ENCODE data around the gene FAAH. TPM values are rescaled to one million over a fixed set of nuclear protein-coding genes. Genes with fewer than 3 reads are reported as not detected.

Gene FAAH
- total RNA-seq, 2 donors from 2014 or later, result 6.3 to 10.5 TPM

DNA sequence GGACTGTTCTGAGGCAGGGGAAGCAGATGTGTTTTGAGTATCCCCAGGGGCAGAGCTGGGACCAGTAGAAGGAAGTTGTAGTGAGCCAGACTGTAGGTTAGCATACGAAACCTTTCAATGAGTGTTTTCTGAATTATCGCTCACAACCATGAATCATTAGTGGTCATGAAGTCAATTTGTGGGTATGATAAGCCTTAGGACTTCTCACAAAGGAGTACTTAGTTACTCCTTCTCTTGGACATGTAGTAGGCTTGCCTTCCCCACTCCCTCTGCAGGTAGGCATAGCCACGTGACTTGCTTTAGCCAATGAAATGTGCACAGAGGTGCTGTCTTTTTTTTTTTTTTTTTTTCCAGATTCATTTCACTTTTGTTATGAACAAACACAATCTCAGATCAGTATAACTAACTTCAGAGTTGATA, 23.9 kb upstream of the FAAH start:
- Histone ChIP-seq H3K4me3 (no peak overlapping the region), H3K4me1 (no peaks in the 10 kb centered on the region), H3K9me3 (no peaks in the 10 kb centered on the region), H3K36me3 (peaks cover 14% of the 10 kb centered on the region), H3K27me3 (no peaks in the 10 kb centered on the region), H3K27ac (no peak overlapping the region)
- no peak for DNase-seq (ENCODE audit: low spot score)
- TF ChIP-seq, protein P1, sequence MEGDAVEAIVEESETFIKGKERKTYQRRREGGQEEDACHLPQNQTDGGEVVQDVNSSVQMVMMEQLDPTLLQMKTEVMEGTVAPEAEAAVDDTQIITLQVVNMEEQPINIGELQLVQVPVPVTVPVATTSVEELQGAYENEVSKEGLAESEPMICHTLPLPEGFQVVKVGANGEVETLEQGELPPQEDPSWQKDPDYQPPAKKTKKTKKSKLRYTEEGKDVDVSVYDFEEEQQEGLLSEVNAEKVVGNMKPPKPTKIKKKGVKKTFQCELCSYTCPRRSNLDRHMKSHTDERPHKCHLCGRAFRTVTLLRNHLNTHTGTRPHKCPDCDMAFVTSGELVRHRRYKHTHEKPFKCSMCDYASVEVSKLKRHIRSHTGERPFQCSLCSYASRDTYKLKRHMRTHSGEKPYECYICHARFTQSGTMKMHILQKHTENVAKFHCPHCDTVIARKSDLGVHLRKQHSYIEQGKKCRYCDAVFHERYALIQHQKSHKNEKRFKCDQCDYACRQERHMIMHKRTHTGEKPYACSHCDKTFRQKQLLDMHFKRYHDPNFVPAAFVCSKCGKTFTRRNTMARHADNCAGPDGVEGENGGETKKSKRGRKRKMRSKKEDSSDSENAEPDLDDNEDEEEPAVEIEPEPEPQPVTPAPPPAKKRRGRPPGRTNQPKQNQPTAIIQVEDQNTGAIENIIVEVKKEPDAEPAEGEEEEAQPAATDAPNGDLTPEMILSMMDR (IDR thresholded peaks at IDR 0.05), result no peak

DNA sequence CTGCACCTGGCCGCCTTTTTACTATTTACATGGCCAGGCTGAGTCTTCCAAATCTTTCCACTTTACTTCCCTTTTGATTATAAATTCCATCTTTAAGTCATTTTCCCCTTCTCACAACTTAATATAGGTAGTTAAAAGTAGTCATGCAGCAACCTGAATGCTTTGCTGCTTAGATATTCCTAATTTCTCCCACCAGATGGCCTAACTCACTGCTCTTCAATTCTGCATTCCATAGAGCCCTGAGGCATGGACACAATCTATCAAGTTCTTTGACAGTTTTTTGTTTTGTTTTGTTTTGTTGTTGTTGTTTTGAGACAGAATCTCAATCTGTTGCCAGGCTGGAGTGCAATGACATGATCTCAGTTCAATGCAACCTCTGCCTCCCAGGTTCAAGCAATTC, 21.7 kb upstream of the FAAH start:
- no peak for DNase-seq (ENCODE audit: low spot score)
- TF ChIP-seq, protein P1 (IDR thresholded peaks at IDR 0.05), result no peak
- Histone ChIP-seq H3K4me3 (no peak overlapping the region), H3K27ac (no peak overlapping the region), H3K27me3 (no peaks in the 10 kb centered on the region), H3K4me1 (no peaks in the 10 kb centered on the region), H3K36me3 (peaks cover 8% of the 10 kb centered on the region), H3K9me3 (no peaks in the 10 kb centered on the region)

DNA sequence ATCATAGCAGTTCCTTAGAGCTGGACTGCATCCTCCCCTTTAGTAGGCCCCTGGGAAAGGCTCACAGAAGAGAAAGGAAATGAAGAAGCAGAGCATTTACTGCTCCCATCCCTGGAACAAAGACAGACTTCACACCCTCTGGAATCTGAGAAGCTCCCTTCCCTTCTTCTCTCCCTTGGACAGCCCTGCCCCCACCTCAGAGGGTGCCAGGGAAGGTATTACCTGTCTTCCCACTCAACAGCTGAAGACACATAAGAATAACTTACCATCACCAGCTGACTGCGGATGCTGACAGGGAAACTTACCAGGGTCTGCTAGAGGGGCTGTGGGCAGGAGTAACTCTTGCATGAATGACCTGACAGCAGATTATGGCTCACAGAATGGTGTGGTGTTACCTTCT, 14.1 kb upstream of the FAAH start:
- TF ChIP-seq, protein P1 (IDR thresholded peaks at IDR 0.05), result no peak
- Histone ChIP-seq H3K27ac (no peak overlapping the region), H3K27me3 (no peaks in the 10 kb centered on the region), H3K9me3 (no peaks in the 10 kb centered on the region), H3K36me3 (no peaks in the 10 kb centered on the region), H3K4me3 (no peak overlapping the region), H3K4me1 (no peaks in the 10 kb centered on the region)
- no peak for DNase-seq (ENCODE audit: low spot score)

DNA sequence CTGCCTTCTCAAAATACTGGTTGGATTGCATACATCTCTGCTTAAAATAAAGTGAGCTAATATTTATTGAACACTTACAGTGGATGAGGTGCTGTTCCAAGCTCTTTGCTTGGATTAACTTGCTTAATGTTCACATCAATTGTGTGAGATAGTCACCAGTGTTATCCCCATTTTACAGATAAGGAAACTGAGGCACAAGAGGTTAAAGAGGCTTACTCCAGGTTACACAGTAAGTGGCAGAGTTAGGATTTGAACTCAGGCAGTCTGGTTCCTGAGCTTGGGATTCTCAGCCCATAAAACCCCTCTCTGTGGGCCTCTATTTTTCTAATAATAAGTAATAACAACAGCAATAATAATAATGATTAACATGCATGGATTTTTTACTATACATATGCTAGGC, 13.6 kb upstream of the FAAH start:
- DNase-seq (ENCODE audit: low spot score), result no peak
- Histone ChIP-seq H3K27ac (no peak overlapping the region), H3K4me1 (no peaks in the 10 kb centered on the region), H3K9me3 (no peaks in the 10 kb centered on the region), H3K36me3 (no peaks in the 10 kb centered on the region), H3K4me3 (no peak overlapping the region), H3K27me3 (no peaks in the 10 kb centered on the region)
- TF ChIP-seq, protein P1 (IDR thresholded peaks at IDR 0.05), result no peak

DNA sequence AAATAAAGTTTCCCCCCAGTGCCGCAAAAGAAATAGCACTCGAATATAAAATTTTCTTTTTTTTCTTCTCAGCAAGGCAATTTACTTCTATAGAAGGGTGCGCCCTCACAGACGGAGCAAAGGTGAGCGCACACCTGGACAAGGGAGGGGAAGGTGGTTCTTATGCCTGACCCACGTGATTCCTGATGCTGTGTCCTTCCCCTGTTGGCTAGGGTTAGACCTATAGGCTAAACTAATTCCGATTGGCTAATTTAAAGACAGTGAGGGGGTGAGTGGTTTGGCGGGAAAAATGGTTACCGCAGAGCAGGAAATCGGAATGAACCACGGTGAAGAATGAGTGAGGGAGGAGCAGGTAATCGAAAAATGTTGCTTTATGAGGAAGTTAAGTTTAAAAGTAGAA, 607 bp upstream of the FAAH start:
- Histone ChIP-seq H3K9me3 (peaks cover 0 to 11% of the 10 kb centered on the region in 2 donors), H3K4me1 (peaks cover 0 to 34% of the 10 kb centered on the region in 2 donors), H3K4me3 (peak overlapping the region in 1 of 2 donors; percentile 38), H3K36me3 (no peaks in the 10 kb centered on the region), H3K27ac (no peak overlapping the region), H3K27me3 (no peaks in the 10 kb centered on the region)
- DNase-seq (ENCODE audit: low spot score), result no peak
- TF ChIP-seq, protein P1 (IDR thresholded peaks at IDR 0.05), result no peak

DNA sequence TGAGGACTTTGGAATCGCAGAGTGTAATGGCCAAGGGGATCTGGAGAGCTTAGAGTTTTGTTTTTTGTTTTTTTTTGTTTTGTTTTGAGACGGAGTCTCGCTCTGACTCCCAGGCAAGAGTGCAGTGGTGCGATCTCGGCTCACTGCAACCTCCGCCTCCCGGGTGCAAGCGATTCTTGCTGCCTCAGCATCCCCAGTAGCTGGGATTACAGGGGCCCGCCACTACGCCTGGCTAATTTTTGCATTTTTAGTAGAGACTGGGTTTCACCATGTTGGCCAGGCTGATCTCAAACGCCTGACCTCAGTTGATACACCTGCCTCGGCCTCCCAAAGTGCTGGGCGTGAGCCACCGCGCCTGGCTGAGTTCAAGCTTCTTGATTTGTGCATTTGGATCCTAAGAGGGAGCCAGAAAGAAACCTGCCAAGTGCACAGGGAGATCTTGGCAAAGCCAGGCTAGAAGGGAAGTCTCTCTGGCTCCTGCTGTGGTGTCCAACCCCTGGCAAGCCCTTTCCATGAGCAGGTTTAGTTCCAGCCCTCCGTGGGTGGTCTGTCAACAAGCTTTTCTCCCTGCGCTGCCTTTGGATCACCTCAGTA, 852 bp downstream of the FAAH start:
- H3K36me3 ChIP-seq, result no peaks in the 10 kb centered on the region
- TF ChIP-seq, protein P1 (IDR thresholded peaks at IDR 0.05), result no peak
- no peaks in the 10 kb centered on the region for H3K27me3 ChIP-seq
- peak overlapping the region; percentile 38 to 55 for H3K4me3 ChIP-seq
- DNase-seq (ENCODE audit: low spot score), result no peak
- peaks cover 0 to 34% of the 10 kb centered on the region in 2 donors for H3K4me1 ChIP-seq
- peaks cover 0 to 11% of the 10 kb centered on the region in 2 donors for H3K9me3 ChIP-seq
- peak overlapping the region in 1 of 2 donors; percentile 23 for H3K27ac ChIP-seq
